Breast epithelium (tissue), 3 donors: ENCODE results near the gene PSME4.

ENCODE experiments used
- CTCF ChIP-seq, 3 donors: fragments of 450-650 bp; IDR thresholded peaks; one replicate each; pipeline ENCODE4 v1.5.1; 2016 to 2017; ENCODE audit warnings: antibody characterized with exemption in 3 of 3, mild to moderate bottlenecking in 3 of 3, moderate library complexity in 3 of 3
- POLR2A ChIP-seq: fragments of 450-650 bp; IDR thresholded peaks from one replicate; pipeline ENCODE4 v1.6.1; 2016; ENCODE audit warnings: antibody characterized with exemption, mild to moderate bottlenecking, moderate library complexity
- POLR2AphosphoS5 ChIP-seq, 3 donors: sonication (generic); formaldehyde crosslinking; IDR thresholded peaks; one replicate each; pipeline ENCODE4 v1.6.1; 2017; ENCODE audit warnings: antibody characterized with exemption in 3 of 3

DNA sequence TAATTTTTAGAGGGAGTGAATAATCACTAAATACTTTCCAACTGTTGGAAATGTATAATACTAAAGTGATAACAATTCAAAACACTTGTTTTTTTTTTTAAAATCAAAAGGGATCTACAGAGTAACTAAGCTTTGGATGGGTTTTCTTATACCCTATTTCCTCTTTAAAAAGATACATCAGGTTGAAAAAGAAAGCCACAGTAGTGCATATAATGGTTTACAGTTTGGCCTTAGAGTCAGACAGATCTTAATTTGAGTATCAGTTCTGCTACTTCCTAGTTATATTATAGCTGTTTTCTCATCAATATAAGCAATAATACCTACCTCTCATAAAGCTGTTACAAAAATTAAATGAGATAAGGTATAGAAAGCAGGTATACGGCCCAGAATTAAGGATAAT, 28.5 kb downstream of the PSME4 start:
- TF ChIP-seq CTCF (IDR thresholded peaks at IDR 0.05) (no peak), POLR2A (no peak), POLR2AphosphoS5 (IDR thresholded peaks at IDR 0.05) (no peak)
